ENCODE data around the gene MAP6. TPM values are rescaled to one million over a fixed set of nuclear protein-coding genes. Genes with fewer than 3 reads are reported as not detected.

The MAP6 gene
- total and polyA plus RNA-seq, 12 donors: 1.2 to 9.1 (median 5.8) TPM

DNA sequence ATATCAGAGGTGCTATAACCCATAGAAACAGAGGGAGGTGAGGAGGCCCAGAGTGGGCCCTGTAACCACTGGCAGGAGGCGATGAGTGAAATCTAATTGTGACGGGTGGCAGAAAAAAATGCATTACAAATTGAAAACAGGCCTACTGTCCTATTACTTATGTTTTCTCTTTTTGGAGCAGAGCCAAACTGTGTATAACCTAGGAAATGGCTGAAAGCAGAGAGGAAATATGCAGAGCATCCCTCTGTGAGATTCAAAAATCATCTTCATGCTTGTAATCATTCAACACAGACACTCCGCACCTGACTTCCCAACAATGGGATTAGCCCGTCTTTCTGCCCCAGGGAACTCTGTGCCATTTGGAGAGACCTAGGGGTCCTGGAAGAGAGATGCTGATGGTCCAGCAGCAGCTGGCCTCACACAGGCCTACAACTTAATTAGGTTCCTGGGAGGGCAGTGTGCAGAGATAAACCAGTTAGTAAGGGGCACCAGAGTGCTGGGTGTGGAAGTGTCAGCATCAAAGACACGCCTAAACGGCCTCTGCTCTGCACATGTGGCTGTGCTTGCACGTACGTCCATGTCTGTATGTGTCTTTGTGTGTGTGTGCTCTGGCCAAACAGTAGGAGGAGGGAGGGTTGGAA, 41.8 kb downstream of the MAP6 start:
- Histone ChIP-seq H3K4me1 (peaks cover 0 to 2% (median 0%) of the 10 kb centered on the region in 9 donors), H3K27me3 (no peaks in the 10 kb centered on the region), H3K4me3 (no peak overlapping the region), H3K27ac (no peak overlapping the region), H3K36me3 (no peaks in the 10 kb centered on the region), H3K9me3 (no peaks in the 10 kb centered on the region)
- 86 to 89% methylated on average over 8 of the region's 8 CpGs for WGBS, 2 donors
- intact Hi-C loops (cut with DNase I): no loop called here
- ATAC-seq (no peak), DNase-seq (no peak)
- TF ChIP-seq, protein P1, sequence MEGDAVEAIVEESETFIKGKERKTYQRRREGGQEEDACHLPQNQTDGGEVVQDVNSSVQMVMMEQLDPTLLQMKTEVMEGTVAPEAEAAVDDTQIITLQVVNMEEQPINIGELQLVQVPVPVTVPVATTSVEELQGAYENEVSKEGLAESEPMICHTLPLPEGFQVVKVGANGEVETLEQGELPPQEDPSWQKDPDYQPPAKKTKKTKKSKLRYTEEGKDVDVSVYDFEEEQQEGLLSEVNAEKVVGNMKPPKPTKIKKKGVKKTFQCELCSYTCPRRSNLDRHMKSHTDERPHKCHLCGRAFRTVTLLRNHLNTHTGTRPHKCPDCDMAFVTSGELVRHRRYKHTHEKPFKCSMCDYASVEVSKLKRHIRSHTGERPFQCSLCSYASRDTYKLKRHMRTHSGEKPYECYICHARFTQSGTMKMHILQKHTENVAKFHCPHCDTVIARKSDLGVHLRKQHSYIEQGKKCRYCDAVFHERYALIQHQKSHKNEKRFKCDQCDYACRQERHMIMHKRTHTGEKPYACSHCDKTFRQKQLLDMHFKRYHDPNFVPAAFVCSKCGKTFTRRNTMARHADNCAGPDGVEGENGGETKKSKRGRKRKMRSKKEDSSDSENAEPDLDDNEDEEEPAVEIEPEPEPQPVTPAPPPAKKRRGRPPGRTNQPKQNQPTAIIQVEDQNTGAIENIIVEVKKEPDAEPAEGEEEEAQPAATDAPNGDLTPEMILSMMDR (IDR thresholded peaks at IDR 0.05): no peak

DNA sequence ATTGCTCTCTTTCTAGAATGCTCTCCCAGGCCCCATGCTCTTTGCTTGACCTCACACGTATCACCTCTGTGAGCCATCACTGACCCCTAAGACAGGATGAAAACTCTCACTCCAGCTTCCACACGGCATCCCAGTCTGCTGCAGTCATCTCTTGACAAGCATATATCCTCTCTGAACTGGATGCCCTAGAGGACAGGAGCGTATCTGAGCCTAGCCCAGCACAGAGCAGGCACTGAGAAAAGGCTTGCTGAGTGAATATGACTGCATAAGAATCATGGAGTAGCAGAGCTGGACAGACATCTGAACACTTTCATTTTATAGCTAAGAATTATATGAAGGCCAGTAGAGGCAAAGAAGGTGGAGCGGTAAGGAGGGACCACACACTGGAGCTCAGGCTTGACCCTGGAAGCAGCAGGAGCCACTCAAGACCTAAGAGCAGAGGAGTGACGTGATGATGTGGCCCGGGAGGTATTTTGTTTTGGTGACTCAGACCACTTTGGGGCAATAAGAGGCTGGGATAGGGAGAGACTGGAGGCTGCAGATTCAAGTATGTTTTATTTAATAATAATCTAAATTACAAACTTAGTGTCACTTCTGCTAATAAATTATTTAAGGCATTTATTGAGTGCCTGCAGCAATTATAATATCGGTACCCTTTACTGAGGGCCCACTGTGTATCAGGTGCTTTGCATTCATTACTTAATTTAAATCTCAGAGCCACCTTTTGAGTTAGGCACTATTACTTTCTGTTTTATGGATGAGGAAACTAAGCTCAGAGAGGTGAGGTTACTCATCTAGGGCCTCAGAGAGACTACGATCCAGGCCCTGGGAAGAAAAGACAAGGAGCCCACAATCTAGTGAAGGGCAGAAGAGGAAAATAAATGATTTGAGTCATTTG, 42.6 kb downstream of the MAP6 start:
- DNase-seq (no peak), ATAC-seq (no peak)
- TF ChIP-seq, protein P1 (IDR thresholded peaks at IDR 0.05): no peak
- Histone ChIP-seq H3K4me1 (peaks cover 0 to 2% (median 0%) of the 10 kb centered on the region in 9 donors), H3K9me3 (no peaks in the 10 kb centered on the region), H3K27me3 (no peaks in the 10 kb centered on the region), H3K4me3 (no peak overlapping the region), H3K36me3 (no peaks in the 10 kb centered on the region), H3K27ac (no peak overlapping the region)
- 93 to 94% methylated on average over 8 of the region's 8 CpGs for WGBS, 2 donors
- intact Hi-C loops (cut with DNase I): no loop called here

DNA sequence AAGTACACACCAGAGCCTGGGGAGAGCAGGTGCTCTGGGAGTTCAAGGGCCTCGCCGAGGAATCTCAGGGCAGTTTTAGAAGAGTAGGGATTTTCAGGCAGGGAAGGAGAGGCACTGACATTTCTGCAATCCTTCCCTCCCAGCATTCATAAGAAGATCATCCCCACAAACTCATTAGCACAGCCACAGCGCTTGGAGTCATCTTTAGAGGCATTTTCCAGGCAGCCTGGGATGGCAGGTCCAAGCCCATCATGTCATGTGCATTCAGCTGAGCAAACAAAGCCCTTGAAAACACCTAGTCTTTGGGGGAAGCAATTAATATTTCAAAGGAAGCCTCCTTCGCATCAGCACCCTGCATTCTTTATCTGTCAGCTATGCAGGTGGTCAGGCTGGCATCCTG, 43.8 kb downstream of the MAP6 start:
- 94 to 95% methylated on average over 4 of the region's 4 CpGs for WGBS, 2 donors
- intact Hi-C loops (cut with DNase I): no loop called here
- Histone ChIP-seq H3K27me3 (no peaks in the 10 kb centered on the region), H3K9me3 (peaks cover 0 to 2% (median 0%) of the 10 kb centered on the region in 11 donors), H3K4me3 (no peak overlapping the region), H3K36me3 (no peaks in the 10 kb centered on the region), H3K4me1 (no peaks in the 10 kb centered on the region), H3K27ac (no peak overlapping the region)
- TF ChIP-seq, protein P1 (IDR thresholded peaks at IDR 0.05): no peak
- ATAC-seq: no peak
- DNase-seq: no peak

DNA sequence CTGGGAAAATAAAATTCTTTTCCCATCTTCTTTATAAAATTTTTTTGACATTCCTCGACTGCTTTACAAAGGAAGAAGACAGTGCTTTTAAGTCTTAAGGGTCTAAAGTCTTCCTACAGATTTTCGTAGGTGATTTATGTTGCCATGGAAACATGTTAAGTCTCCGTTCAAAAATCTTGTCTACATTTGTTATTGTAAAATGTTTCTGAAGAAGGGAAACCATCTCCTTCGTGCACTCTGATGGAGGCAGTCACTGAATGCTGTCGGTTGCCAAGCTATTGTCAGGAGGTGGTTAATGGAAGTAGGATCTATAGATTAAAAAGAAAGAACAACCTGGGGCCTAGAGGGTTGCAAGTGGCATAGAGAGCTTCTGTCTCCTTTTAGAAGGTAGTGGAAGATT, 52.6 kb downstream of the MAP6 start:
- peaks cover 0 to 17% (median 0%) of the 10 kb centered on the region in 11 donors for H3K9me3 ChIP-seq
- H3K27ac ChIP-seq: no peak overlapping the region
- intact Hi-C loops (cut with DNase I): no loop called here
- H3K4me3 ChIP-seq: no peak overlapping the region
- DNase-seq (no peak), ATAC-seq (no peak)
- TF ChIP-seq, protein P1 (IDR thresholded peaks at IDR 0.05): no peak
- peaks cover 0 to 10% (median 0%) of the 10 kb centered on the region in 9 donors for H3K4me1 ChIP-seq
- H3K36me3 ChIP-seq: no peaks in the 10 kb centered on the region
- WGBS, 2 donors: 78 to 79% methylated on average over 5 of the region's 5 CpGs
- H3K27me3 ChIP-seq: no peaks in the 10 kb centered on the region
